Karpas-422 (cell line): ENCODE results near the gene HSD17B12. TPM values are rescaled to one million over a fixed set of nuclear protein-coding genes. Genes with fewer than 3 reads are reported as not detected.

Source experiments
- DNase-seq: peaks from one replicate; pipeline ENCODE4 v3.0.0-alpha.2; 2015
- H2AFZ ChIP-seq: fragments of 200-600 bp; sonication (generic); 2 replicates; pipeline ENCODE4 v1.6.1; 2014; ENCODE audit warnings: antibody characterized with exemption, low read length, mixed read lengths
- H3K27ac ChIP-seq: fragments of 200-600 bp; sonication (generic); 2 replicates; pipeline ENCODE4 v1.5.1; 2014; ENCODE audit warnings: mild to moderate bottlenecking, low read length, moderate library complexity
- H3K27me3 ChIP-seq: fragments of 200-600 bp; sonication (generic); 2 replicates; pipeline ENCODE4 v1.6.1; 2014; ENCODE audit warnings: low read length, mixed read lengths
- H3K36me3 ChIP-seq: fragments of 200-600 bp; sonication (generic); 2 replicates; pipeline ENCODE4 v1.6.1; 2014; ENCODE audit warnings: low read length, mixed read lengths; ENCODE audit not compliant: insufficient read depth
- H3K4me1 ChIP-seq: fragments of 200-600 bp; sonication (generic); 2 replicates; pipeline ENCODE4 v1.6.1; 2014; ENCODE audit warnings: mild to moderate bottlenecking, low read length, mixed read lengths
- H3K4me2 ChIP-seq: fragments of 200-600 bp; sonication (generic); 2 replicates; pipeline ENCODE4 v1.6.1; 2014; ENCODE audit warnings: low read length, low read depth, mild to moderate bottlenecking; ENCODE audit not compliant: poor library complexity, severe bottlenecking
- H3K4me3 ChIP-seq: fragments of 200-600 bp; sonication (generic); 2 replicates; pipeline ENCODE4 v1.5.1; 2014; ENCODE audit warnings: mild to moderate bottlenecking, antibody characterized with exemption, low read length, mixed read lengths
- H3K79me2 ChIP-seq: fragments of 200-600 bp; sonication (generic); 2 replicates; pipeline ENCODE4 v1.6.1; 2014; ENCODE audit warnings: mild to moderate bottlenecking, low read length, mixed read lengths
- H3K9ac ChIP-seq: fragments of 200-600 bp; sonication (generic); 2 replicates; pipeline ENCODE4 v1.6.0; 2014; ENCODE audit warnings: low read length
- H3K9me2 ChIP-seq: fragments of 200-600 bp; sonication (generic), shearing (Covaris generic); replicated peaks from 2 replicates; pipeline ENCODE4 v1.6.0; 2014; ENCODE audit warnings: mild to moderate bottlenecking, low read length, moderate library complexity; ENCODE audit not compliant: insufficient read depth
- H3K9me3 ChIP-seq: fragments of 300-700, 200-600 bp; sonication (generic); 2 replicates; pipeline ENCODE4 v1.6.1; 2014; ENCODE audit warnings: low read length, mixed read lengths
- H4K20me1 ChIP-seq: fragments of 200-600 bp; sonication (generic); 2 replicates; pipeline ENCODE4 v1.6.1; 2014; ENCODE audit warnings: mild to moderate bottlenecking, antibody characterized with exemption, low read length, low read depth; ENCODE audit not compliant: insufficient read depth
- total RNA-seq: library from RNA; depleted of rRNA; stranded (reverse); fragments of >200 nt; shearing (Covaris generic); gene quantifications from 2 replicates; pipeline ENCODE4 v1.2.3, GENCODE V29; 2014; ENCODE audit warnings: low replicate concordance

HSD17B12 gene
- total RNA-seq, 1 experiment from 2014 or later = 355 TPM

- Histone ChIP-seq H3K27me3 (no peaks in the 10 kb centered on the region), H2AFZ (no peak overlapping the region), H3K9ac (no peak overlapping the region), H3K9me2 (no peaks in the 10 kb centered on the region), H3K9me3 (peaks cover under 1% of the 10 kb centered on the region; the same call in 1 of the 2 replicates), H3K4me1 (peaks cover 33% of the 10 kb centered on the region), H4K20me1 (no peaks in the 10 kb centered on the region), H3K4me3 (no peak overlapping the region), H3K36me3 (peaks cover 52% of the 10 kb centered on the region), H3K27ac (no peak overlapping the region), H3K4me2 (no peak overlapping the region), H3K79me2 (peaks cover 84% of the 10 kb centered on the region)
- DNase-seq = no peak
These were observed 103.8 kb downstream of the HSD17B12 start for GRCh38 chr11:43784301-43784700.

GRCh38 chr11:43784866-43785265, 104.3 kb downstream of the HSD17B12 start:
- H3K9ac ChIP-seq = no peak overlapping the region
- peaks cover 46% of the 10 kb centered on the region for H3K36me3 ChIP-seq
- no peak overlapping the region for H2AFZ ChIP-seq
- H3K9me3 ChIP-seq = no peaks in the 10 kb centered on the region
- no peak for DNase-seq
- H3K4me3 ChIP-seq = no peak overlapping the region
- peaks cover 84% of the 10 kb centered on the region for H3K79me2 ChIP-seq
- no peaks in the 10 kb centered on the region for H3K27me3 ChIP-seq
- H3K4me1 ChIP-seq = peaks cover 33% of the 10 kb centered on the region
- H3K4me2 ChIP-seq = no peak overlapping the region
- no peaks in the 10 kb centered on the region for H3K9me2 ChIP-seq
- no peak overlapping the region for H3K27ac ChIP-seq
- no peaks in the 10 kb centered on the region for H4K20me1 ChIP-seq

GRCh38 chr11:43785318-43785717, 104.8 kb downstream of the HSD17B12 start:
- H3K9ac ChIP-seq = no peak overlapping the region
- H3K27me3 ChIP-seq = no peaks in the 10 kb centered on the region
- peaks cover 43% of the 10 kb centered on the region for H3K36me3 ChIP-seq
- peaks cover 33% of the 10 kb centered on the region for H3K4me1 ChIP-seq
- no peak overlapping the region for H3K27ac ChIP-seq
- no peak overlapping the region for H3K4me2 ChIP-seq
- no peaks in the 10 kb centered on the region for H3K9me2 ChIP-seq
- H2AFZ ChIP-seq = no peak overlapping the region
- H3K4me3 ChIP-seq = no peak overlapping the region
- no peaks in the 10 kb centered on the region for H3K9me3 ChIP-seq
- no peaks in the 10 kb centered on the region for H4K20me1 ChIP-seq
- H3K79me2 ChIP-seq = peaks cover 84% of the 10 kb centered on the region
- DNase-seq = no peak

- H3K9me2 ChIP-seq = no peaks in the 10 kb centered on the region
These were observed 105.5 kb downstream of the HSD17B12 start for GRCh38 chr11:43786016-43786415.

GRCh38 chr11:43787824-43788223, 107.3 kb downstream of the HSD17B12 start:
- Histone ChIP-seq H4K20me1 (no peaks in the 10 kb centered on the region), H3K9ac (no peak overlapping the region), H3K9me2 (no peaks in the 10 kb centered on the region), H3K4me2 (peak overlapping the region; percentile 14), H3K27ac (peak overlapping the region; percentile 71), H3K9me3 (no peaks in the 10 kb centered on the region), H3K27me3 (no peaks in the 10 kb centered on the region), H3K36me3 (peaks cover 31% of the 10 kb centered on the region), H3K4me3 (no peak overlapping the region), H2AFZ (no peak overlapping the region), H3K79me2 (peaks cover 87% of the 10 kb centered on the region), H3K4me1 (peaks cover 33% of the 10 kb centered on the region)
- DNase-seq = no peak

More at GRCh38 chr11:43786016-43786415, 105.5 kb downstream of the HSD17B12 start:
- no peaks in the 10 kb centered on the region for H3K9me3 ChIP-seq
- H3K27ac ChIP-seq = no peak overlapping the region
- peaks cover 84% of the 10 kb centered on the region for H3K79me2 ChIP-seq
- no peak overlapping the region for H3K4me3 ChIP-seq
- H3K27me3 ChIP-seq = no peaks in the 10 kb centered on the region
- no peak overlapping the region for H3K9ac ChIP-seq
- H3K4me2 ChIP-seq = no peak overlapping the region
- DNase-seq = no peak
- H2AFZ ChIP-seq = no peak overlapping the region
- H4K20me1 ChIP-seq = no peaks in the 10 kb centered on the region
- H3K4me1 ChIP-seq = peaks cover 33% of the 10 kb centered on the region
- H3K36me3 ChIP-seq = peaks cover 38% of the 10 kb centered on the region

GRCh38 chr11:43788421-43788820, 107.9 kb downstream of the HSD17B12 start:
- no peaks in the 10 kb centered on the region for H3K9me2 ChIP-seq
- no peak for DNase-seq
- no peak overlapping the region for H3K9ac ChIP-seq
- peak overlapping the region; percentile 14 for H3K4me2 ChIP-seq
- no peaks in the 10 kb centered on the region for H3K27me3 ChIP-seq
- peaks cover 87% of the 10 kb centered on the region for H3K79me2 ChIP-seq
- no peaks in the 10 kb centered on the region for H3K9me3 ChIP-seq
- H3K36me3 ChIP-seq = peaks cover 31% of the 10 kb centered on the region
- peaks cover 33% of the 10 kb centered on the region for H3K4me1 ChIP-seq
- H2AFZ ChIP-seq = no peak overlapping the region
- H3K4me3 ChIP-seq = no peak overlapping the region
- H3K27ac ChIP-seq = peak overlapping the region; percentile 71
- H4K20me1 ChIP-seq = no peaks in the 10 kb centered on the region

GRCh38 chr11:43789700-43790443, 109.3 kb downstream of the HSD17B12 start:
- H3K4me3 ChIP-seq = no peak overlapping the region
- H3K36me3 ChIP-seq = peaks cover 29% of the 10 kb centered on the region
- no peaks in the 10 kb centered on the region for H3K27me3 ChIP-seq
- H3K79me2 ChIP-seq = peaks cover 89% of the 10 kb centered on the region
- no peak overlapping the region for H3K9ac ChIP-seq
- no peaks in the 10 kb centered on the region for H4K20me1 ChIP-seq
- H3K4me1 ChIP-seq = peaks cover 40% of the 10 kb centered on the region
- no peak overlapping the region for H3K4me2 ChIP-seq
- no peak for DNase-seq
- no peak overlapping the region for H3K27ac ChIP-seq
- no peaks in the 10 kb centered on the region for H3K9me3 ChIP-seq
- H3K9me2 ChIP-seq = no peaks in the 10 kb centered on the region
- H2AFZ ChIP-seq = no peak overlapping the region

GRCh38 chr11:43790444-43790794, 109.9 kb downstream of the HSD17B12 start:
- H3K4me2 ChIP-seq = no peak overlapping the region

More at GRCh38 chr11:43790444-43790794, 109.9 kb downstream of the HSD17B12 start:
- Histone ChIP-seq H4K20me1 (no peaks in the 10 kb centered on the region), H3K9ac (no peak overlapping the region), H2AFZ (no peak overlapping the region), H3K9me2 (no peaks in the 10 kb centered on the region), H3K79me2 (peaks cover 89% of the 10 kb centered on the region), H3K9me3 (no peaks in the 10 kb centered on the region), H3K4me3 (no peak overlapping the region), H3K27me3 (no peaks in the 10 kb centered on the region), H3K36me3 (peaks cover 25% of the 10 kb centered on the region), H3K27ac (no peak overlapping the region), H3K4me1 (peaks cover 37% of the 10 kb centered on the region)
- DNase-seq = no peak
